MCF 10A (cell line): ENCODE measurements around the gene C7orf25. TPM values are rescaled to one million over a fixed set of nuclear protein-coding genes. Genes with fewer than 3 reads are reported as not detected.

Experiments used
- BruUV-seq: library from RNA; stranded (reverse); fragments of 400-500 nt; replicated peaks from 2 replicates; lab custom pipeline; 2021; lab: Mats Ljungman, UMichigan
- CTCF ChIA-PET: fragments of 300-600 bp; sonication (Branson Sonifier 250); formaldehyde crosslinking; extraction: SDS; loops from one replicate; lab custom pipeline; 2021; ENCODE audit warnings: antibody characterized with exemption, inconsistent platforms; lab: Yijun Ruan, JAX
- POLR2A ChIA-PET: fragments of 300-600, 350-650 bp; sonication (Branson Sonifier 250); formaldehyde crosslinking; extraction: SDS; loops from one replicate; lab custom pipeline; 2020; ENCODE audit warnings: antibody characterized with exemption, inconsistent platforms; lab: Yijun Ruan, JAX
- DNase-seq: peaks from one replicate; pipeline ENCODE4 v3.0.0-alpha.2; 2018; ENCODE audit not compliant: unreplicated experiment
- H3K27ac Mint-ChIP-seq: one replicate; pipeline ENCODE4 v1.8.0; 2022; ENCODE audit warnings: mild to moderate bottlenecking, low read depth, mixed read lengths; ENCODE audit not compliant: unreplicated experiment
- H3K27me3 Mint-ChIP-seq: one replicate; pipeline ENCODE4 v1.8.0; 2022; ENCODE audit warnings: mixed read lengths; ENCODE audit not compliant: insufficient read depth, unreplicated experiment
- H3K36me3 Mint-ChIP-seq: one replicate; pipeline ENCODE4 v1.8.0; 2022; ENCODE audit warnings: mild to moderate bottlenecking, moderate library complexity, mixed read lengths; ENCODE audit not compliant: insufficient read depth, unreplicated experiment
- H3K4me1 Mint-ChIP-seq: one replicate; pipeline ENCODE4 v1.8.0; 2022; ENCODE audit warnings: mixed read lengths; ENCODE audit not compliant: insufficient read depth, unreplicated experiment
- H3K4me3 Mint-ChIP-seq: one replicate; pipeline ENCODE4 v1.8.0; 2022; ENCODE audit warnings: mild to moderate bottlenecking, moderate library complexity, mixed read lengths; ENCODE audit not compliant: unreplicated experiment
- H3K9me3 Mint-ChIP-seq: one replicate; pipeline ENCODE4 v1.8.0; 2022; ENCODE audit warnings: mixed read lengths; ENCODE audit not compliant: unreplicated experiment
- intact Hi-C: fragments of 100-400 bp; cut with micrococcal nuclease; formaldehyde crosslinking; loops from 2 replicates; pipeline ENCODE4 v1.14.1; 2022
- total RNA-seq: library from RNA; stranded (reverse); gene quantifications from 2 replicates; pipeline ENCODE4 v1.2.3, GENCODE V29; 2022
- TF ChIP-seq, protein P1 (sequence below): fragments of 200-600 bp; IDR thresholded peaks from one replicate; pipeline ENCODE4 v1.8.0; 2022; ENCODE audit warnings: antibody characterized with exemption, mild to moderate bottlenecking; ENCODE audit not compliant: unreplicated experiment

Gene C7orf25
- total RNA-seq, 1 experiment from 2014 or later: 5.4 TPM

DNA sequence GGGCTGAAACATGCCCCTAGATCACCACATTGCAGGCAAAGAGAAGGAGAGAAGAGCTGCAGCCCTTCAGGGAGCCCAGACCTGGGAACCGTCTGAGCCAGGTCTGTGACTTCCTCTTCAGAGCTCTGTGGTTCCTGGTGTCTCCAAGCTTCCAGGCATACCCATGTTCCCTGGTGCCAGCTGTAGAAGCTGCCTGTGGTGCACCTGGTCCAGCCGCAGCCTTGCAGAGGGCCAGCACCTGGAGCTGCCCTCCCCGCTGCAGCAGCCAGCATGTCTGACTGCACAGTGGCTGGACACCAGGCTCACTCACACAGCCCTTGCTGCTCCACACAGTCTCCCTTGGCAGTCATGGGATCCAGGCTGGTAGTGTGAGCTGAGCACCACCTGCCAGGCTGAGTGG is 33.6 kb downstream of the C7orf25 start:
- Mint-ChIP-seq H3K9me3 (no peaks in the 10 kb centered on the region), H3K4me3 (no peak overlapping the region), H3K4me1 (no peaks in the 10 kb centered on the region), H3K27ac (no peak overlapping the region), H3K27me3 (no peaks in the 10 kb centered on the region), H3K36me3 (no peaks in the 10 kb centered on the region)
- TF ChIP-seq, protein P1, sequence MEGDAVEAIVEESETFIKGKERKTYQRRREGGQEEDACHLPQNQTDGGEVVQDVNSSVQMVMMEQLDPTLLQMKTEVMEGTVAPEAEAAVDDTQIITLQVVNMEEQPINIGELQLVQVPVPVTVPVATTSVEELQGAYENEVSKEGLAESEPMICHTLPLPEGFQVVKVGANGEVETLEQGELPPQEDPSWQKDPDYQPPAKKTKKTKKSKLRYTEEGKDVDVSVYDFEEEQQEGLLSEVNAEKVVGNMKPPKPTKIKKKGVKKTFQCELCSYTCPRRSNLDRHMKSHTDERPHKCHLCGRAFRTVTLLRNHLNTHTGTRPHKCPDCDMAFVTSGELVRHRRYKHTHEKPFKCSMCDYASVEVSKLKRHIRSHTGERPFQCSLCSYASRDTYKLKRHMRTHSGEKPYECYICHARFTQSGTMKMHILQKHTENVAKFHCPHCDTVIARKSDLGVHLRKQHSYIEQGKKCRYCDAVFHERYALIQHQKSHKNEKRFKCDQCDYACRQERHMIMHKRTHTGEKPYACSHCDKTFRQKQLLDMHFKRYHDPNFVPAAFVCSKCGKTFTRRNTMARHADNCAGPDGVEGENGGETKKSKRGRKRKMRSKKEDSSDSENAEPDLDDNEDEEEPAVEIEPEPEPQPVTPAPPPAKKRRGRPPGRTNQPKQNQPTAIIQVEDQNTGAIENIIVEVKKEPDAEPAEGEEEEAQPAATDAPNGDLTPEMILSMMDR: no peak
- POLR2A ChIA-PET: no interaction called here
- BruUV-seq: no TSS peak
- DNase-seq: no peak
- intact Hi-C loops: loop anchor here (5.0 kb wide), 1 partner anchor 46 kb away; no protein-coding TSS in a partner anchor
- CTCF ChIA-PET: interaction anchor here (0.6 to 4.5 kb wide), 8 partner anchors 8 to 936 kb away, joined by 3 to 89 read pairs (median 6); no protein-coding TSS in a partner anchor

DNA sequence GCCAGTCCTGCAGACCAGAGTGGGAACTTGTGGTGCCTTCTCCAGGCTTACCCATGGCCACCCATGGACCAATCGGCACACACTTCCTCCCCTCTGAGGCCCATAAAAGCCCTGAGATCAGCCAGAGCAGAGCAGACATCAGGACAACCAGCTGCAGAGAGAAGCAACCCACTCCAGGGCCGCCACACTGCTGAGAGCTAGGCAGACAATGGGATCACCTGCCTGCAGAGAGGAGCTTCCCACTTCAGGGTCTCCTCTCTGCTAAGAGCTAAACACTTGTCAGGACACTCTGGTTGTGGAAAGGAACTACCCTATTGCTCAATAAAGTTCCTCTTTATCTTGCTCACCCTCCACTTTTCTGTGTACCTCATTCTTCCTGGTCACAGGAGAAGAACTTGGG is 34.0 kb downstream of the C7orf25 start:
- Mint-ChIP-seq H3K4me3 (no peak overlapping the region), H3K9me3 (no peaks in the 10 kb centered on the region), H3K27ac (no peak overlapping the region), H3K4me1 (peaks cover under 1% of the 10 kb centered on the region), H3K36me3 (no peaks in the 10 kb centered on the region), H3K27me3 (no peaks in the 10 kb centered on the region)
- TF ChIP-seq, protein P1: no peak
- no peak for DNase-seq
- POLR2A ChIA-PET: interaction anchor here (1.7 kb wide), 1 partner anchor 19 kb away, joined by 4 read pairs; no protein-coding TSS in a partner anchor
- CTCF ChIA-PET: interaction anchor here (0.6 to 4.5 kb wide), 10 partner anchors 8 to 936 kb away, joined by 3 to 89 read pairs (median 4); no protein-coding TSS in a partner anchor
- intact Hi-C loops: loop anchor here (5.0 kb wide), 1 partner anchor 46 kb away; no protein-coding TSS in a partner anchor
- BruUV-seq: no TSS peak

DNA sequence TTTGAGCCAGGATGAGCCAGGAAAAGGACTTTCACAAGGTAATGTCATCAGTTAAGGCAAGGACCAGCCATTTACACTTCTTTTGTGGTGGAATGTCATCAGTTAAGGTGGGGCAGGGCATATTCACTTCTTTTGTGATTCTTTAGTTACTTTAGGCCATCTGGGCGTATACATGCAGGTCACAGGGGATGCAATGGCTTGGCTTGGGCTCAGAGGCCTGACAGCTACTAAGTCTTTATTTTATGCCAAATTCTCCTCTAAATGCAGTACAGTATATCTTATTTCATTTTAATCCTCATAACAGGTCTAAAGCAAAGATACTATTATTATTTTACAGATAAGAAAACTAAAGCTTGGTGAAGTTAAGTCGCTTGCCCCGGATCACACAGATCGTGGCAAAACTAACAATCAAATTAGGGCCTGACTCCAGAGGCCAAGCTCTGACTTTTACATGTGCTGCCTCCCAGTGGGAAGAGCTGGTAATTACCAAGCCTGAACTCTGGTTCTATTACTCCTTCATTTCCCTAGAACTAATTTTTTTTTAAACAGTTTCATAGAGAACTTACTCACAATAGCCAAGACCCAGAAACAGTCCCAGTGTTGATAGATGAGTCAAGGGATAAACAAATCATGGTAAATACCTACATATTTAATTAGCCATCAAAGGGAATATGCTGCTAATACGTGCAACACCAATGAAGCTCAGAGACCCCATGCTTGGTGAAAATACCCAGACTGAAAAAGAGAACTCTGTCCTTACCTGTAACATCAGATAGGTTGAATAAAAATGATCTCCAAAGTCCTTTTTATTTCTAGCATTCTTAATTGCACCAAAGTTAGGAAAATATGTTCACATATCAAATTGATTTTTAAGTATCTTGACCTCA is 35.4 kb downstream of the C7orf25 start:
- Mint-ChIP-seq H3K4me3 (no peak overlapping the region), H3K27me3 (no peaks in the 10 kb centered on the region), H3K9me3 (no peaks in the 10 kb centered on the region), H3K36me3 (no peaks in the 10 kb centered on the region), H3K27ac (no peak overlapping the region), H3K4me1 (peaks cover 7% of the 10 kb centered on the region)
- TF ChIP-seq, protein P1: peak; percentile 76
- intact Hi-C loops: loop anchor here (1.0 to 5.0 kb wide), 2 partner anchors 44 to 936 kb away; no protein-coding TSS in a partner anchor
- peak; percentile 79 for DNase-seq
- POLR2A ChIA-PET: interaction anchor here (0.7 to 1.7 kb wide), 6 partner anchors 18 to 936 kb away, joined by 3 to 5 read pairs (median 4); no protein-coding TSS in a partner anchor
- CTCF ChIA-PET: interaction anchor here (0.5 to 4.5 kb wide), 31 partner anchors 9 to 1346 kb away, joined by 3 to 89 read pairs (median 4); partner anchors contain the start of genes MRPL32 and PSMA2
- no TSS peak for BruUV-seq
